A204.1 (cell line): Measurements from ENCODE around the gene ATXN7.

Experiments
- FAIRE-seq: peaks from 2 replicates; lab custom pipeline; 2012; peaks lifted over from hg19 to GRCh38; lab: Jason Lieb, UNC

Gene ATXN7

GRCh38 chr3:63966871-63967270 is 103.2 kb downstream of the ATXN7 start:
- FAIRE-seq: no peak

GRCh38 chr3:63967675-63968611 is 104.3 kb downstream of the ATXN7 start:
- no peak for FAIRE-seq

- no peak for FAIRE-seq
Observed at GRCh38 chr3:63968612-63969350, 105.1 kb downstream of the ATXN7 start.

GRCh38 chr3:63969876-63970275 is 106.2 kb downstream of the ATXN7 start:
- FAIRE-seq: no peak

GRCh38 chr3:63970631-63971475 is 107.2 kb downstream of the ATXN7 start:
- FAIRE-seq: no peak

- FAIRE-seq: no peak
Observed at GRCh38 chr3:63972196-63972595, 108.5 kb downstream of the ATXN7 start.

GRCh38 chr3:63972987-63973386 is 109.3 kb downstream of the ATXN7 start:
- FAIRE-seq: no peak

- no peak for FAIRE-seq
Observed at GRCh38 chr3:63973406-63973805, 109.7 kb downstream of the ATXN7 start.

- no peak for FAIRE-seq
Observed at GRCh38 chr3:63974451-63974850, 110.8 kb downstream of the ATXN7 start.

- FAIRE-seq: no peak
Observed at GRCh38 chr3:63975723-63976122, 112.1 kb downstream of the ATXN7 start.

- no peak for FAIRE-seq
Observed at GRCh38 chr3:63976161-63976871, 112.6 kb downstream of the ATXN7 start.

GRCh38 chr3:63976872-63977200 is 113.2 kb downstream of the ATXN7 start:
- no peak for FAIRE-seq

GRCh38 chr3:63977893-63978292 is 114.2 kb downstream of the ATXN7 start:
- no peak for FAIRE-seq

GRCh38 chr3:63979093-63979885 is 115.6 kb downstream of the ATXN7 start:
- no peak for FAIRE-seq

- FAIRE-seq: no peak
Observed at GRCh38 chr3:63980019-63980418, 116.4 kb downstream of the ATXN7 start.

- FAIRE-seq: no peak
Observed at GRCh38 chr3:63980830-63981498, 117.3 kb downstream of the ATXN7 start.

GRCh38 chr3:63981980-63982379 is 118.3 kb downstream of the ATXN7 start:
- no peak for FAIRE-seq

GRCh38 chr3:63984391-63984790 is 120.7 kb downstream of the ATXN7 start:
- FAIRE-seq: no peak

- no peak for FAIRE-seq
Observed at GRCh38 chr3:63986146-63986545, 122.5 kb downstream of the ATXN7 start.

GRCh38 chr3:63986831-63987230 is 123.2 kb downstream of the ATXN7 start:
- FAIRE-seq: no peak

- FAIRE-seq: no peak
Observed at GRCh38 chr3:63988943-63989342, 125.3 kb downstream of the ATXN7 start.
